CD4-positive, alpha-beta T cell treated with Interferon gamma for 1 hour (primary cell): Measurements from ENCODE around the gene POU5F1.

ENCODE experiments used
- DNase-seq: peaks from one replicate; pipeline ENCODE4 v3.0.0-alpha.2; 2020

POU5F1 gene

GRCh38 chr6:31138982-31139381 is 31.5 kb downstream of the POU5F1 start, which contains the start of gene PSORS1C2:
Gene PSORS1C2, minus strand, starts transcription at chr6:31139066. Its CDS starts 40 bp downstream, at chr6:31139026.
- no peak for DNase-seq

DNA sequence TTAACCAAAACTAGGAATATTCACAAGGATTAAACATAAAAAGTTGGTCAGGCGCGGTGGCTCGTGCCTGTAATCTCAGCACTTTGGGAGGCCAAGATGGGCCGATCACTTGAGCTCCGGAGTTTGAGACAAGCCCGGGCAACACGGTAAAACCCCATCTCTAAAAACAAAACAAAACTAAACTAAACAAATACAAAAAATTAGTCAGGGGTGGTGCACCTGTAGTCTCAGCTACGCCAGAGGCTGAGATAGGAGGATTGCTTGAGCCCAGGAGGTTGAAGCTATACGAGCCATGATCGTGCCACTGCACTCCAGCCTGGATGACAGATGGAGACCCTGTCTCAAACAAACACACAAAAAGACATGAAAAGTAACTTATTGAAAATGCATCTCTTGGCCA is 34.8 kb downstream of the POU5F1 start:
- DNase-seq: no peak

DNA sequence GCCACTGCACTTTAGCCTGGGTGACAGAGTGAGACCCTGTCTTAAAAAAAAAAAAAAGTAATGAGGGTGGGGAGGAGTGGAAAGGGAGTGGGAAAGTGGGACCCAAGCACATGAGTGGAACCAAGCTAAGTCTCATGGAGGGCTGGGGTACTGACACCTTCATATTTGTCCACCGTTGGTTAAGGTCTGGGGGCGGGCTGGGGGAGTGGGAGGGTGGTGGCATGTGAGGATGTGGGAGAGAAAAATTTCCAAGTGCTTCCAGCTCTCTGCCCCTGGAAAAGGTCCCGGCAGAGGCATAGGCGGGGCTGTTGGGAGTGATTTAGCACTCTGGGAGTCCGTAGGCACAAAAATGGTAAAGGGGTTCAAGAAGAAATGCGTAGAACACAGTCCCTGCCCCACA is 37.7 kb downstream of the POU5F1 start:
- DNase-seq: no peak

GRCh38 chr6:31131595-31131994 is 38.9 kb downstream of the POU5F1 start:
- DNase-seq: no peak

DNA sequence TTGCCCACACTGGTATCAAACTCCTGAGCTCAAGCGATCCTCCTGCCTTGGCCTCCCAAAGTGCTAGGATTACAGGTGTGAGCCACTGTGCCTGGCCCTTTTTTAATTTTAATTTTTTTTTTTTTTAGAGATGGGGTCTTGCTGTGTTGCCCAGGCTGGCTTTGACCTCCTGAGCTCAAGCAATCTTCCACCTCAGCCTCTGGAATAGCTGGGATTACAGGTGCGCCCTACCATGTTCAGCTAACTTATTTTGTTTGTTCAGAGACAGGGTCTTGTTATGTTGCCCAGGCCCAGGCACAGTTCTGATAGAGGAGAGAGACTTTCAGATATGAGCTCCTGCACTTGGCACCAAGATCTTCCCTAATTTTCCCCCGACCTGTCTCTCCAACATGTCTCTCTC is 39.7 kb downstream of the POU5F1 start:
- no peak for DNase-seq

GRCh38 chr6:31129130-31129529 is 41.4 kb downstream of the POU5F1 start:
- no peak for DNase-seq

DNA sequence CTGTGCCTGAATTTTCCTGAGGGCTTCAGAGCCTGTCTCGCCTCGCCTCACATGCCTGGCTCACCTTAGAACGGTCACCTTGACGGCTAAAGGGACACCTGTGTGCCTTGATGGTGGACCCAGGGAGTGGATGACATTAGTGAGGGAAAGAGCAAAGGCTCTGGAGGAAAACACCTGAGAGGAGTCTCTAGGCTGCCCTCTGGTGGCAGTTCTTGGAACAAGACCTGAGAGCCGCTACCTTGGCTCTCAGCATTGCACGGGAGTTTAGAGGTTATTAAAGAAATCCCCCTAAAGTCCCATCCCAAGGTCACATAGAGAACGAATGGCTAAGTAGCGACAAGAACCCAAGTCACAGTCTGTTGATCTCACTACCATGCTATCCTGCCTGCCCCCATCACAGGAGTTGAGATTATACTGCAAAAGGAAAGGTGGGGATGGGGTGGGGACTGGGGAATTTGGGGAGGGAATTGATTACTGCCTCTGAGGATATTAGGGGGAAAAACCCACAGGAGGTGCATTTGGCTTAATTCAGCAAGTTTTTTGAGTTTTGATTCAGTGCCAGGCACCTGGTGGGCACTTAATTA is 42.3 kb downstream of the POU5F1 start:
- DNase-seq: peak; percentile 56

DNA sequence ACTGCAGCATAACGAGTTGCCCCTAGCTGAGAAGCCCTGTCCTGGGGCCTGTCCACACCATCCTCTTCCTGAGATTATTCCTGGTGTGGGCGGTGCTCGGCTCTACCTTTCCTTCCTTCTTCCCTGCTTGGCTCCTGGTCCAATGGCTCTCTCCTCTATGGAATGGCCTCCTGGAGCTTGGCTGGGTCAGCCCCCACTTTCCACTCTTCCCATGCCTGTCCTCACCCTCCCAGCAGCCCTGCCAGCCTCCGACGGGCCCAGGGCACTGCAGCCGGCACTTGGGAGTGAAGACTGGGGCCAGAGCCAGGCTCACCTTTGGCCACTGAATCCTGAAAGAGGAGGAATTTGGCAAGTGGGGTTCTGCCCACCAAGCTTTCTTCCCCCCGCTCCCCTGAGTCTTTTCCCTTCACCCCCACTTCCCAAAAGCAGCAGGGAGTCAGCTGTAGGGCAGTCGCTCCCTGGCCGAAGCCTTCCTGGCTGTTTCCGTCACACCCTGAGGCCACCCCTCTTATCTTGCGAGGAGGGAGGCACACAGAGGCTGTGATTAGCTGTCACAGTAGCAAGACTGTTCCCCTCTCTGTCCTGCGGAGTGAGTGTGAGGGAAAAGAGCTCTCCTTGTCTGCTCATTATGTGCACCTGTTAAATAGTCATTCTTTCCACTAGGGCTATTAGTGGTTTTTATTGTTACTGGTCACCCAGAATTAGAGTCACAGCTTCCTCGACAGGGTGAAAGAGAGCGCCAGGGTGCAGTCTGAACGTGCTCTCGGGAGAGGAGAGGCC is 43.9 kb downstream of the POU5F1 start:
- DNase-seq: no peak

DNA sequence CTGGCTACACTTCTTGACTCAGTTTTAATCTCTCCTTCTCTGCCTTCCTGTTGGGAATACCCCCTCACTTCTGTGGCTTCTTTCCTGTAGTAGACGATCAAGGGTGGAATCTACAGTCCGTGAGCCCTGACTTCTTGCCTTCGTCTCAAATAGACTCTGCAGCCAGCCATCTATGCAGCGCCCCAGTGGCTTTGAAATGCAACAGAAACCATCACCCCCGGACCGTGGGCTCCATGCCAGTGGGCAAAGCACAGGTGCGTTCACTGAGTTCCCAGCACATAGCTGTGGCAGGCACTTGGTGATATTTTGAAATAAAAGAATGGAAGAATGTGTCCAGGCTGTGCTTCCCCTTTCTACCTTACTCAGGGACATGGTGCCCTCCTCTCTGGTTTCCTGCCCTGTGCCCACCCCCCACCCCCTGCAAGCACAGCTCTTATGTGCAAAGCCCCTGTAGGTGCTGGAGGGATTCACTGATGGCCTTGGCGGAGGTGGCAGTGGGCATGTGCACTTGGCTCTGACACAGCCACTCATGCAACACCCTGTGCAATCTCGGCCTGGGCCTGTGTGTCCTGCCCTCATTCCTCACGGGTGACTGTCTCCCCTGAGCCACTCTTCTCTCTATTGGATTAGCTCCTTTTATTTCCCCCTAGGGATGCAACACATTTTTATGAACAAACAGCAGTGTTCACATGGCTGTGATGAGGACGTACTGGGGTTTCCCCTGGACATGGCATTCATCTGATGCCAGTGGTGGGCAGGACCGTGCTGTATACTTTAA is 44.7 kb downstream of the POU5F1 start:
- DNase-seq: no peak

DNA sequence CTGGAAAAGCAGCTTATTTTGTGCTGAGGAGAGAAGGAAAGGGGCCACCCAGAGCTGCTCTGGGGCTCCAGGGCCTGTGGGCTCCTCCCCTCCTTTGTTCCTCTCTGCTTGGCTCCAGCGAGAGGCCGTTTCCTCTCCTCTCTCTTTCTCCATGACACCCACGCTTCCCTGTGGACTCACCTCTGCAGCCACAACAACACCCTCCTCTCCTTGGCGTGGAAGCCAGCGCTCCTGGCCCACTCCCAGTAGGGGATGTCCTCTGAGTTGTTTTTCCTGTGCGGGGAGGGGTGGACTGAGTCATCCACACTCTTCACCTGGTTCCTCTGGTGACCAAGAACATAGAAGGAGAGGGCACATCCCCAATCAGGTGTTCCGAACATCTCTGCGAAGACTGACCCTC is 45.3 kb downstream of the POU5F1 start:
- no peak for DNase-seq

- DNase-seq: no peak
Measured at GRCh38 chr6:31122791-31123706, 47.4 kb downstream of the POU5F1 start.

- DNase-seq: no peak
Measured at GRCh38 chr6:31121131-31121790, 49.2 kb downstream of the POU5F1 start.

GRCh38 chr6:31120151-31120915 is 50.1 kb downstream of the POU5F1 start, which contains the start of gene CDSN:
Gene CDSN, minus strand, starts transcription at chr6:31120446. Its CDS starts 27 bp downstream, at chr6:31120419.
- no peak for DNase-seq

- DNase-seq: no peak
Measured at GRCh38 chr6:31118178-31118577, 52.3 kb downstream of the POU5F1 start.

DNA sequence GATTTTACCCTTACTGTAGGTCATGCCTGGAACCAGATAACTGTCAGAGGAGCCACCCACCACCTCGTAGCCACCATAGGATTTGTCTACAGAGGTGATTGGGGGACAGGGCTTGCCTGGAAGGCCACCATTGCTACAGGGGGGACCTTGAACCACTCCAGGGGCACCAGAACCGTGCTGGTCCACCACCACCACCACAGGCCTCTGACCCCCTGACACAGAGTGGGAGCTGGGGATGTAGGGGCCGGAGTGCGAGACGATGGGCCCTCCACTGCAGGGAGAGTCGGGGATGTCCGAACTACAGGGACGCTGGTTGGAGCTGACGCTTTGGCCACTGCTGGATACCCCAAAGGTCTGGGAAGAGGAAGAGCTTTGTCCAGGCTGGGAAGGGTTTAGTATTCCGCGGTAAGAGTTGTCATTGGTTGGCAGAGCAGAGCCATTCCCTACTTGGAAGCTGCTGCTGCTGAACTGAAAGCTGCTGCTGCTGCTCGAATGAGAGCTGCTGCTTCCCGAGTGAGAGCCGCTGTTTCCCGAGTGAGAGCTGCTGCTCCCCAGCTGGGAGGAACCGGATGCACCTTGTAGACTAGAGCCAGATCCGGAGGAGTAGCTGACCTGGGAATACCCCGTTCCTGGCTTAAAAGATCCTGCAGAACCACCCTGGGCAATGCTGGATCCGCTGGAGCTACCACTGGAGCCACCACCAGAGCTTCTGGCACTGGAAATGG is 53.7 kb downstream of the POU5F1 start:
- no peak for DNase-seq

DNA sequence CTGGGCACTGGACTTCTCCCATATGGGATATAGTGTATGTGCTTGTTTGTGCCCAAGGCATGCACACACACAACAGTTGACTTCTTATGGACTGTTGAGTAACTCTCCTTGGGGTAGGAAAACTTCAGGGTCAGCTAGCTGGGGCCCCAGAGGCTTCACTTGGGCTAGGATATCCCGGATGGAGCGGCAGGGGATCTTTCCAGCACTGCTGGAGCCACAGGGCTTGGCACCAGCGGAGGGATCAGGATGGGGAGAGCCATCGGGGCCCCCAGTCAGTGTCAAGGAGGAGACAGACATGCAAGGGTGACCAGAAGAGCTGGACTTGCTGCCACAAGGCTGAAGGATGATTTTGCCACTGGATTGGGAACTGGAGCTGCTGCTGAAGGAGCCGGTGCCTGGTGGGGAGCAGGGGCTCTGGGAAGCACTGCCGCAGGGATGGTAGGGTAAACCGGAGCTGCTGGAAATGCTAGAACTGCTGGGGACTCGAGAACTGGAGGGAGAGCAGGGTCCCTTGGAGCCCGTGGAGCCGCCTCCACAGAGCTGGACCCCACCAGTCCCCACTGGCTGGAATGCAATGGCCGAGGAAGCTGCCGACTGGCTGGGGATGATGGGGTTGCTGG is 54.4 kb downstream of the POU5F1 start:
- DNase-seq: no peak

- DNase-seq: no peak
Measured at GRCh38 chr6:31114970-31115849, 55.3 kb downstream of the POU5F1 start.

- DNase-seq: no peak
Measured at GRCh38 chr6:31114541-31114878, 56.0 kb downstream of the POU5F1 start, which contains the start of gene PSORS1C1. Gene PSORS1C1, plus strand, starts transcription at chr6:31114800. Its CDS starts 14,833 bp downstream, at chr6:31129633.
